Trophoblast cell (in vitro differentiated cells and primary cell): ENCODE results near the gene TIA1.
"Not testable (repeated sequence)": the region's sequence is repeated elsewhere in the genome, so short reads cannot be mapped to it uniquely, and the experiment has no call there.

Source experiments
- DNase-seq, 2 donors: peaks; one replicate each; pipeline ENCODE4 v3.0.0-alpha.2; 2016
- H2AFZ ChIP-seq: 2 replicates; pipeline ENCODE4 v1.6.1; 2013; ENCODE audit warnings: low read length, moderate library complexity, mild to moderate bottlenecking; ENCODE audit not compliant: insufficient read depth, poor library complexity
- H2AK5ac ChIP-seq: 2 replicates; pipeline ENCODE4 v1.6.1; 2013; ENCODE audit warnings: mild to moderate bottlenecking, low read length
- H2BK120ac ChIP-seq: 2 replicates; pipeline ENCODE4 v1.6.1; 2013; ENCODE audit warnings: low read length, mild to moderate bottlenecking, moderate library complexity; ENCODE audit not compliant: insufficient read depth, poor library complexity
- H2BK12ac ChIP-seq: 2 replicates; pipeline ENCODE4 v1.6.1; 2013; ENCODE audit warnings: mild to moderate bottlenecking, low read length, moderate library complexity
- H2BK5ac ChIP-seq: 2 replicates; pipeline ENCODE4 v1.6.1; 2013; ENCODE audit warnings: low read length, low read depth, moderate library complexity, mild to moderate bottlenecking; ENCODE audit not compliant: poor library complexity
- H3K14ac ChIP-seq: 2 replicates; pipeline ENCODE4 v1.6.1; 2013; ENCODE audit warnings: mild to moderate bottlenecking, low read length
- H3K18ac ChIP-seq: 2 replicates; pipeline ENCODE4 v1.6.1; 2013; ENCODE audit warnings: mild to moderate bottlenecking, low read length
- H3K23ac ChIP-seq: 2 replicates; pipeline ENCODE4 v1.6.1; 2013; ENCODE audit warnings: low read length
- H3K27ac ChIP-seq: 2 replicates; pipeline ENCODE4 v1.5.1; 2013; ENCODE audit warnings: low read depth, mild to moderate bottlenecking, inconsistent platforms, low read length, moderate library complexity
- H3K27me3 ChIP-seq: 2 replicates; pipeline ENCODE4 v1.6.1; 2013; ENCODE audit warnings: inconsistent platforms, mild to moderate bottlenecking, low read length, moderate library complexity; ENCODE audit not compliant: insufficient read depth
- H3K36me3 ChIP-seq, 2 experiments: 1 replicate in 1 of 2; 2 replicates in 1 of 2; pipeline ENCODE4 v1.6.1; 2013; ENCODE audit warnings: low read length in 2 of 2, mild to moderate bottlenecking in 2 of 2, moderate library complexity in 1 of 2; ENCODE audit not compliant: insufficient read depth in 2 of 2, control insufficient read depth in 1 of 2
- H3K4ac ChIP-seq: 2 replicates; pipeline ENCODE4 v1.6.1; 2013; ENCODE audit warnings: low read depth, mild to moderate bottlenecking, low read length, moderate library complexity
- H3K4me1 ChIP-seq, 2 experiments: 1 replicate in 1 of 2; 2 replicates in 1 of 2; pipeline ENCODE4 v1.6.1; 2013; ENCODE audit warnings: low read length in 2 of 2, mild to moderate bottlenecking in 2 of 2, moderate library complexity in 1 of 2; ENCODE audit not compliant: insufficient read depth in 2 of 2, control insufficient read depth in 1 of 2
- H3K4me2 ChIP-seq: 2 replicates; pipeline ENCODE4 v1.6.1; 2013; ENCODE audit warnings: inconsistent platforms, mild to moderate bottlenecking, low read length, moderate library complexity
- H3K4me3 ChIP-seq: 2 replicates; pipeline ENCODE4 v1.5.1; 2013; ENCODE audit warnings: mild to moderate bottlenecking, low read depth, low read length, inconsistent platforms
- H3K79me1 ChIP-seq: one replicate; pipeline ENCODE4 v1.6.1; 2013; ENCODE audit warnings: low read length
- H3K79me2 ChIP-seq: 2 replicates; pipeline ENCODE4 v1.6.1; 2013; ENCODE audit warnings: low read length, mild to moderate bottlenecking; ENCODE audit not compliant: control insufficient read depth, insufficient read depth, poor library complexity
- H3K9ac ChIP-seq: 2 replicates; pipeline ENCODE4 v1.6.1; 2013; ENCODE audit warnings: mild to moderate bottlenecking, low read length
- H3K9me3 ChIP-seq: 2 replicates; pipeline ENCODE4 v1.6.1; 2013; ENCODE audit warnings: low read depth, mild to moderate bottlenecking, control low read depth, inconsistent platforms, low read length; ENCODE audit not compliant: insufficient read depth
- H4K12ac ChIP-seq: 2 replicates; pipeline ENCODE4 v1.6.1; 2013; ENCODE audit warnings: low read depth, mild to moderate bottlenecking, low read length, moderate library complexity
- H4K8ac ChIP-seq: 2 replicates; pipeline ENCODE4 v1.6.1; 2013; ENCODE audit warnings: low read depth, mild to moderate bottlenecking, low read length, moderate library complexity
- H4K91ac ChIP-seq: one replicate; pipeline ENCODE4 v1.6.1; 2013; ENCODE audit warnings: low read depth, mild to moderate bottlenecking, low read length, moderate library complexity
- WGBS: extraction: QIAGEN DNeasy Blood & Tissue Kit; methylation state at CpG from one replicate; pipeline ENCODE4 v1.1.7; 2013; ENCODE audit warnings: missing lambda C conversion rate; ENCODE audit not compliant: insufficient read length, insufficient coverage; ENCODE audit errors: extremely low coverage; 5-methylcytosine and 5-hydroxymethylcytosine counted together

TIA1 gene

DNA sequence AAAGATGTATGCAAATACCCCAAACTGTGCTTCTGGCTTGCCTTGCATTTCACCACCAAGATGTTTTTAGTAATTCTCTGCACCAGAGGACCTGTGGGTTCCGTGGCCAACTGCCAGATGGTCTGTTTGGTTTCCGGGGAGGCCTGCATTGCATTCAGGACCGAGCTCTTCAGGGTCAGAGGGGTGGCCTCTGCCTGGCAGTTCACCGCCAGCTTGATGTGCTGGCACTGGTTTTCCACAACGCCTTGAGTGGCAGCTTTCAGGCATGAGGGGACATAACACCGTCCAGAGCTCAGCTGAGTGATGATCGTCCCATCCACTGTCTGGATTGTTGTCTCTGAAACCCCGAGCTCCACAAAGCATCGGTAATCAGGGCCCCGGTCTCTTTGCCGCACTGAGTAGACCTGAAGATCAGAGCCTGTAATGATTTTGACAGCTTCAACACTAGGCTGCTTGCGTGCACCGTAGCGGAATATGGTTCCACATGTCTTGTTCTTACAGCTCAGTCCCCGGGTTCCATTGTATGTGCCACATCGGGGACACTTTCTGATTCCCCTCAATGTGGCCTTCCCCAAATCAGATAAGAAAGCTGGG, 67.0 kb downstream of the TIA1 start:
- Histone ChIP-seq H2BK5ac (no peak overlapping the region), H3K18ac (no peak overlapping the region), H2AFZ (no peak overlapping the region), H4K8ac (no peak overlapping the region), H3K14ac (no peak overlapping the region), H3K9me3 (no peaks in the 10 kb centered on the region), H3K9ac (no peak overlapping the region), H3K27me3 (no peaks in the 10 kb centered on the region), H3K4me1 (no peaks in the 10 kb centered on the region), H3K4ac (no peak overlapping the region), H3K79me2 (no peaks in the 10 kb centered on the region), H3K4me3 (no peak overlapping the region), H3K27ac (no peak overlapping the region), H3K23ac (no peak overlapping the region), H3K36me3 (peaks cover 13 to 22% of the 10 kb centered on the region in 2 experiments), H4K91ac (no peak overlapping the region), H2BK120ac (no peak overlapping the region), H2BK12ac (no peak overlapping the region), H3K79me1 (no peaks in the 10 kb centered on the region), H3K4me2 (no peak overlapping the region), H4K12ac (no peak overlapping the region), H2AK5ac (no peak overlapping the region)
- no CpG with 5 or more reads among the region's 16 CpGs for WGBS
- no peak for DNase-seq

DNA sequence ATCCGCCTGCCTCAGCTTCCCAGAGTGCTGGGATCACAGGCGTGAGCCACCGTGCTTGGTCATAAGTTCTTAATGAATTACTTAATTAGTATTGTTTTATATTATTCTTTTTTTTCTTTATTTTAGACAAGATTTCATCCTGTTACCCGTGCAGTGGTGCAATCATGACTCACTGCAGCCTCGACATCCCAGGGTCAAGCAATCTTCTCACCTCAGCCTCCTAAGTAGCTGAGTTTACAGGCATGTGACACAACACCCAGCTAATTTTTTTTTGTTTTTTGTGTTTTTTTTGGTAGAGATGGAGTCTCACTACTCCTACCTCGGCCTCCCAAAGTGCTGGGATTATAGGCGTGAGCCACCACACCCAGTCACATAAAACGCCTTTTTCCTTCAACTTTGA, 74.9 kb downstream of the TIA1 start:
- no peak overlapping the region for H4K91ac ChIP-seq
- no CpG with 5 or more reads among the region's 8 CpGs for WGBS

GRCh38 chr2:70169654-70170245, 78.7 kb downstream of the TIA1 start:
- not testable (repeated sequence) for H2BK120ac ChIP-seq, H3K36me3 ChIP-seq
- no CpG with 5 or more reads among the region's 11 CpGs for WGBS

More for the DNA sequence above, 74.9 kb downstream of the TIA1 start:
- no peak overlapping the region for H2AK5ac ChIP-seq
- no peaks in the 10 kb centered on the region for H3K79me2 ChIP-seq
- H3K18ac ChIP-seq: no peak overlapping the region
- H2AFZ ChIP-seq: no peak overlapping the region
- H3K27me3 ChIP-seq: no peaks in the 10 kb centered on the region
- H3K79me1 ChIP-seq: no peaks in the 10 kb centered on the region
- H3K36me3 ChIP-seq: peaks cover 14 to 15% of the 10 kb centered on the region in 2 experiments
- no peak overlapping the region for H3K14ac ChIP-seq
- no peaks in the 10 kb centered on the region for H3K9me3 ChIP-seq
- H4K12ac ChIP-seq: no peak overlapping the region
- no peak overlapping the region for H3K4me2 ChIP-seq
- DNase-seq: no peak
- no peak overlapping the region for H3K4ac ChIP-seq
- H2BK12ac ChIP-seq: no peak overlapping the region
- no peak overlapping the region for H3K9ac ChIP-seq
- H2BK120ac ChIP-seq: no peak overlapping the region
- no peak overlapping the region for H3K23ac ChIP-seq
- no peak overlapping the region for H2BK5ac ChIP-seq
- no peak overlapping the region for H4K8ac ChIP-seq
- H3K4me3 ChIP-seq: no peak overlapping the region
- no peaks in the 10 kb centered on the region for H3K4me1 ChIP-seq
- H3K27ac ChIP-seq: no peak overlapping the region

DNA sequence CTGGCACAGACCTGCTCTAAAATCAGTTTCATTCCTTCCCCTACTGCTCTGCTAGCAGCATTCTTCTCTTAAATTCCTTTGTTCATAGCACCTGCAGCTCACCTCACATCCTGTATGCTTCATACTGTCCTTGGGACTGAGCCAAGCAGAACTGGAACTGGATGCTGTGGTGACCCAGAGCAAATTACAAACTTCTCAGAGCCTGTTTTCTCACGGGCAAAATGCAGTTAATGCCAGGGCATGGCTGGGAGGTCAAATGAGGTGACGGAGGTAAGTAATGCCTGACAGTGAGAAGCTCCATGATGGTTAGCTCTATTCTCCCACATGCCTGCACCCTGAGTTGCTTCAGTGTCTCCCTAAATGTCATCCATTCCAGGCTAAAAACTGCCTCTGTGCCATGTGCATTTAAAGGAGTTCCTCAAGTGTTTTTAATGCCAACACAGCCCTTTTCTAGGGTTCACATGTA, 87.3 kb downstream of the TIA1 start:
- Histone ChIP-seq H4K8ac (no peak overlapping the region), H2BK5ac (no peak overlapping the region), H2BK12ac (no peak overlapping the region), H4K91ac (no peak overlapping the region), H3K4ac (no peak overlapping the region), H3K18ac (no peak overlapping the region), H3K27me3 (no peaks in the 10 kb centered on the region), H3K4me2 (no peak overlapping the region), H3K79me2 (no peaks in the 10 kb centered on the region), H2AK5ac (no peak overlapping the region), H4K12ac (no peak overlapping the region), H3K79me1 (no peaks in the 10 kb centered on the region), H3K9me3 (no peaks in the 10 kb centered on the region), H3K14ac (no peak overlapping the region), H2AFZ (no peak overlapping the region), H3K36me3 (peaks cover 8 to 20% of the 10 kb centered on the region in 2 experiments), H2BK120ac (no peak overlapping the region), H3K4me1 (no peaks in the 10 kb centered on the region), H3K9ac (no peak overlapping the region), H3K23ac (no peak overlapping the region), H3K4me3 (no peak overlapping the region), H3K27ac (no peak overlapping the region)
- WGBS: no CpG with 5 or more reads among the region's 2 CpGs
- DNase-seq: peak in 1 of 2 donors; percentile 10

More at GRCh38 chr2:70169654-70170245, 78.7 kb downstream of the TIA1 start:
- H3K27ac ChIP-seq, H4K8ac ChIP-seq, H2BK12ac ChIP-seq, H4K12ac ChIP-seq, H3K27me3 ChIP-seq, H2AK5ac ChIP-seq, H3K18ac ChIP-seq, H3K9me3 ChIP-seq, H2BK5ac ChIP-seq, H2AFZ ChIP-seq, H3K23ac ChIP-seq, H3K14ac ChIP-seq, DNase-seq, H3K4me1 ChIP-seq, H3K9ac ChIP-seq, H3K4ac ChIP-seq, H3K4me3 ChIP-seq, H3K79me1 ChIP-seq, H4K91ac ChIP-seq, H3K79me2 ChIP-seq, H3K4me2 ChIP-seq: not testable (repeated sequence)
